ENCODE results near the gene PRRG1.

Gene PRRG1

GRCh38 chrX:37332055-37332454 lies 17.1 kb upstream of the PRRG1 start:
- Histone ChIP-seq H3K4me1 (ENCODE audit: low read length) (no peaks in the 10 kb centered on the region), H3K4me3 (ENCODE audit: low read length) (no peak overlapping the region), H3K79me2 (ENCODE audit: low read length) (no peaks in the 10 kb centered on the region), H3K9ac (ENCODE audit: low read length) (no peak overlapping the region), H3K4me2 (ENCODE audit: low read length) (no peak overlapping the region), H3K27ac (ENCODE audit: low read length) (no peak overlapping the region), H2AFZ (ENCODE audit: low read depth, low read length) (no peak overlapping the region), H3K9me3 (ENCODE audit: insufficient read depth, low read length) (no peaks in the 10 kb centered on the region), H3K27me3 (ENCODE audit: low read depth, low read length) (no peaks in the 10 kb centered on the region), H4K20me1 (ENCODE audit: insufficient read depth, low read length) (no peaks in the 10 kb centered on the region), H3K36me3 (replicated peaks; ENCODE audit: low read depth, low read length) (no peaks in the 10 kb centered on the region)
- no peak for TF ChIP-seq EZH2phosphoT487 (IDR thresholded peaks at IDR 0.05; ENCODE audit: low read depth)
- TF ChIP-seq CTCF (IDR thresholded peaks at IDR 0.05; ENCODE audit: low read depth, low read length) = no peak

- Histone ChIP-seq H2AFZ (ENCODE audit: low read depth, low read length) (no peak overlapping the region), H3K79me2 (ENCODE audit: low read length) (no peaks in the 10 kb centered on the region), H3K9ac (ENCODE audit: low read length) (no peak overlapping the region), H3K9me3 (ENCODE audit: insufficient read depth, low read length) (no peaks in the 10 kb centered on the region), H3K36me3 (replicated peaks; ENCODE audit: low read depth, low read length) (no peaks in the 10 kb centered on the region), H3K4me1 (ENCODE audit: low read length) (no peaks in the 10 kb centered on the region), H4K20me1 (ENCODE audit: insufficient read depth, low read length) (no peaks in the 10 kb centered on the region), H3K4me3 (ENCODE audit: low read length) (no peak overlapping the region), H3K4me2 (ENCODE audit: low read length) (no peak overlapping the region), H3K27ac (ENCODE audit: low read length) (no peak overlapping the region), H3K27me3 (ENCODE audit: low read depth, low read length) (no peaks in the 10 kb centered on the region)
- no peak for TF ChIP-seq CTCF (IDR thresholded peaks at IDR 0.05; ENCODE audit: low read depth, low read length)
- TF ChIP-seq EZH2phosphoT487 (IDR thresholded peaks at IDR 0.05; ENCODE audit: low read depth) = no peak
Observed at GRCh38 chrX:37332987-37333658, 16.0 kb upstream of the PRRG1 start.

GRCh38 chrX:37347420-37347819 lies 1.7 kb upstream of the PRRG1 start:
- H2AFZ ChIP-seq (ENCODE audit: low read depth, low read length) = peak overlapping the region; percentile 56; the same call in 1 of the 2 replicates
- H3K4me3 ChIP-seq (ENCODE audit: low read length) = peak overlapping the region; percentile 29; the same call in 1 of the 2 replicates
- H3K4me2 ChIP-seq (ENCODE audit: low read length) = peak overlapping the region; percentile 52
- no peaks in the 10 kb centered on the region for H3K79me2 ChIP-seq (ENCODE audit: low read length)
- H4K20me1 ChIP-seq (ENCODE audit: insufficient read depth, low read length) = no peaks in the 10 kb centered on the region
- H3K36me3 ChIP-seq (replicated peaks; ENCODE audit: low read depth, low read length) = peaks cover 3% of the 10 kb centered on the region
- no peaks in the 10 kb centered on the region for H3K27me3 ChIP-seq (ENCODE audit: low read depth, low read length)
- H3K27ac ChIP-seq (ENCODE audit: low read length) = no peak overlapping the region
- TF ChIP-seq CTCF (IDR thresholded peaks at IDR 0.05; ENCODE audit: low read depth, low read length) (no peak), EZH2phosphoT487 (IDR thresholded peaks at IDR 0.05; ENCODE audit: low read depth) (no peak)
- no peaks in the 10 kb centered on the region for H3K9me3 ChIP-seq (ENCODE audit: insufficient read depth, low read length)
- H3K9ac ChIP-seq (ENCODE audit: low read length) = no peak overlapping the region
- H3K4me1 ChIP-seq (ENCODE audit: low read length) = peaks cover 19% of the 10 kb centered on the region

- Histone ChIP-seq H4K20me1 (ENCODE audit: insufficient read depth, low read length) (no peaks in the 10 kb centered on the region), H3K36me3 (replicated peaks; ENCODE audit: low read depth, low read length) (peaks cover 3% of the 10 kb centered on the region), H3K4me2 (ENCODE audit: low read length) (no peak overlapping the region), H3K27me3 (ENCODE audit: low read depth, low read length) (no peaks in the 10 kb centered on the region), H3K9ac (ENCODE audit: low read length) (no peak overlapping the region), H3K27ac (ENCODE audit: low read length) (no peak overlapping the region), H3K4me3 (ENCODE audit: low read length) (no peak overlapping the region), H3K79me2 (ENCODE audit: low read length) (no peaks in the 10 kb centered on the region), H3K9me3 (ENCODE audit: insufficient read depth, low read length) (no peaks in the 10 kb centered on the region), H3K4me1 (ENCODE audit: low read length) (peaks cover 19% of the 10 kb centered on the region), H2AFZ (ENCODE audit: low read depth, low read length) (no peak overlapping the region)
- TF ChIP-seq EZH2phosphoT487 (IDR thresholded peaks at IDR 0.05; ENCODE audit: low read depth) (no peak), CTCF (IDR thresholded peaks at IDR 0.05; ENCODE audit: low read depth, low read length) (no peak)
Observed at GRCh38 chrX:37348231-37348970, 763 bp upstream of the PRRG1 start.
